GM06990 (cell line): ENCODE data around the gene GRM1.

Experiments
- DNase-seq: peaks from one replicate; pipeline ENCODE4 v3.0.0-alpha.2; 2011; ENCODE audit not compliant: insufficient read length; ENCODE audit errors: extremely low read depth
- H3K27me3 ChIP-seq: replicated peaks from 2 replicates; pipeline ENCODE4 v1.6.0; 2011; ENCODE audit warnings: low read length; ENCODE audit not compliant: control insufficient read depth, insufficient read depth
- H3K36me3 ChIP-seq: 2 replicates; pipeline ENCODE4 v1.5.1; 2011; ENCODE audit warnings: low read length; ENCODE audit not compliant: control insufficient read depth, insufficient read depth
- H3K4me3 ChIP-seq: replicated peaks from 2 replicates; pipeline ENCODE4 v1.5.1; 2011; ENCODE audit warnings: low read depth, mild to moderate bottlenecking, control low read depth, low read length
- TF ChIP-seq, protein P1 (sequence below): IDR thresholded peaks from 2 replicates; pipeline ENCODE4 v1.5.1; 2011; ENCODE audit warnings: low read length, control low read depth, mild to moderate bottlenecking, inconsistent platforms; ENCODE audit not compliant: insufficient read depth, poor library complexity, severe bottlenecking

Gene GRM1

DNA sequence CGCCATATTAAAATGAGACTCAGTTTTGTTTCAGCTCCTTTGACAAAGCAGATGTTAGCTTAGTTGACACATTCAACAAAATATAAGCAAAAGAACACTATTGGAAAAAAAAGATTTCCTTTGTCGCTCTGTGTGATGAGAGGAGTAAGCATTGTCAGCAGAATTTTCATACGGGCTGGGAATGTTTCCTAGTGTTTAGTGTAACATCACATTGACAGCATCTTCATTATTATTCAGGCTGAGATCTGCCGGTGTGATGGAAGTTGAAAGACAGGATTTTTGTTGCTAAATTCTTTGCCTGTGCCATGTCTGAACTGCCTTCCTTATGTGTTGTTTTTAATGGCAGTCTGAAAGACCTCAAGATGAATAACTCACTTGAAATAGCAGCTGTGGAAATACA lies 49.1 kb downstream of the GRM1 start:
- no peaks in the 10 kb centered on the region for H3K27me3 ChIP-seq
- TF ChIP-seq, protein P1, sequence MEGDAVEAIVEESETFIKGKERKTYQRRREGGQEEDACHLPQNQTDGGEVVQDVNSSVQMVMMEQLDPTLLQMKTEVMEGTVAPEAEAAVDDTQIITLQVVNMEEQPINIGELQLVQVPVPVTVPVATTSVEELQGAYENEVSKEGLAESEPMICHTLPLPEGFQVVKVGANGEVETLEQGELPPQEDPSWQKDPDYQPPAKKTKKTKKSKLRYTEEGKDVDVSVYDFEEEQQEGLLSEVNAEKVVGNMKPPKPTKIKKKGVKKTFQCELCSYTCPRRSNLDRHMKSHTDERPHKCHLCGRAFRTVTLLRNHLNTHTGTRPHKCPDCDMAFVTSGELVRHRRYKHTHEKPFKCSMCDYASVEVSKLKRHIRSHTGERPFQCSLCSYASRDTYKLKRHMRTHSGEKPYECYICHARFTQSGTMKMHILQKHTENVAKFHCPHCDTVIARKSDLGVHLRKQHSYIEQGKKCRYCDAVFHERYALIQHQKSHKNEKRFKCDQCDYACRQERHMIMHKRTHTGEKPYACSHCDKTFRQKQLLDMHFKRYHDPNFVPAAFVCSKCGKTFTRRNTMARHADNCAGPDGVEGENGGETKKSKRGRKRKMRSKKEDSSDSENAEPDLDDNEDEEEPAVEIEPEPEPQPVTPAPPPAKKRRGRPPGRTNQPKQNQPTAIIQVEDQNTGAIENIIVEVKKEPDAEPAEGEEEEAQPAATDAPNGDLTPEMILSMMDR = no peak
- no peak for DNase-seq
- no peaks in the 10 kb centered on the region for H3K36me3 ChIP-seq
- no peak overlapping the region for H3K4me3 ChIP-seq

DNA sequence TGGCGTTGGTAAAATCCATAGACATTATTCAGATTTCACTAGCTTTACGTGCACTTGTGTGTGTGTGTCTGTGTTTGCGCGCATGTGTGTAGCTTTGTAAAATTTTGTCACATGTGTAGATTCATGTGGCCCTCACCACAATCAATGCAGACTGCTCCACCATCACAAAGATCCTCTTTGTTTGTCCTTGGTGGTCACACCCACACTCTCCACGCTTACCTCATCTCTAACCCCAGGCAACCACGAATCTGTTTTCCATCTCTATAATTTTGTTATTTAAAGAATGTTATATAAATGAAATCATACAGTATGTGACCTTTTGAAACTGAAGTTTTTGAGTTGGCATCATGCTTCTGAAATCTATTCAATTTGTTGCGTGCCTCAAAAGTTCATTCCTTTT lies 58.5 kb downstream of the GRM1 start:
- H3K36me3 ChIP-seq = no peaks in the 10 kb centered on the region
- TF ChIP-seq, protein P1 = no peak
- no peaks in the 10 kb centered on the region; the same call in 1 of the 2 replicates for H3K27me3 ChIP-seq
- H3K4me3 ChIP-seq = no peak overlapping the region
- DNase-seq = no peak

DNA sequence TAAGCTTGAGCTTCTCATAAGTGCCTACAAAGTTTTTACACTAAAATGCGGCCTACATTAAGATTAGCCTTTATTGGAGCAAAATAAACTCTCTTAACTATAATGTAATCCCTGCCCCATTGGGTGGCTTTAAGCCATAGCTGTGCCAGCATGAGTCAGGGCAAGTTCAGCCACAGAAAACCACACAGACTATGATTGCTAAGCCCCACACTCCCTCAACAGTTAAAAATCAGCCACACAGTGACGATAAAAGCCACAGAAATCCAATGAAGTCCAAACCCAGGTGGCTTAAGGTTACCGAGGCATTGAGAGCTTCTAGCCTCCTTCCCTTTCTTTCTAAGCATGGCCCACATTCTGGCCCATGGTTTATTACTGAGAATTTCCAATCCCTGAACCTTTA lies 61.6 kb downstream of the GRM1 start:
- TF ChIP-seq, protein P1 = no peak

DNA sequence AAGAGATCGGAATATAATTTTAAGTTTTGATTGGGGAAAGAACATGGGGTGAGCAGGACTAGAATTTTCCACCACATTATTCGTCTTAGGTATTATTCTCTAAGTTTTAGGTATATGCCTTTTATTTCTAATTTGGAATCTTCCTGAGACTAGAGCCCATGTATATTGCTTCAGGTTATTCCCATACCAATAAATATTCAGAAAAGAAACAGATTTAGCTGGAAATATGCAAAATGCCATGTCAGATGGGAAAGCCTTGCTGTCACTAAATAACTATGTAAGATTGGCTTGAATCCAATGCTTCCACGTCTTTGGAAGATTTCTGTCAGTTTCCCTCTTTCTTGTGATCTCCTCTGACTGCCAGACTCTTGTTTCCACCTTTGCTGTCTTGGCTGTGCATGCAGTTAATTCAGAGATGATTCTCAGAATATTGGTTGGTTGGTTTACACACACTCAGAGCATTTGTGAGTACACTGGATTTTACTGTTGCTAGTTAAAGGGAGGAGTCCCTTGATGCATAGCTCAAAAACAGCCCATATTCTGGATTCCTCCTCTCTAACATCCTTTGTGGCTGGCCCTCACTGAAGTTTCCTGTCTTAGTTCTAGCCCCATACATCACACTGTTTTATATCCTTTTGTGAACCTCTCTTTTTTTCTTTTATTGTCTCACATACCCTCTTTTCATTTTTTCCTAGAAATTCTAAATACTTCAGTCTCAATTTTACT lies 64.3 kb downstream of the GRM1 start:
- TF ChIP-seq, protein P1 = no peak
- no peak overlapping the region for H3K4me3 ChIP-seq

More for the DNA sequence above, 61.6 kb downstream of the GRM1 start:
- Histone ChIP-seq H3K27me3 (no peaks in the 10 kb centered on the region; the same call in none of the 2 replicates), H3K4me3 (no peak overlapping the region), H3K36me3 (no peaks in the 10 kb centered on the region)
- DNase-seq = no peak

DNA sequence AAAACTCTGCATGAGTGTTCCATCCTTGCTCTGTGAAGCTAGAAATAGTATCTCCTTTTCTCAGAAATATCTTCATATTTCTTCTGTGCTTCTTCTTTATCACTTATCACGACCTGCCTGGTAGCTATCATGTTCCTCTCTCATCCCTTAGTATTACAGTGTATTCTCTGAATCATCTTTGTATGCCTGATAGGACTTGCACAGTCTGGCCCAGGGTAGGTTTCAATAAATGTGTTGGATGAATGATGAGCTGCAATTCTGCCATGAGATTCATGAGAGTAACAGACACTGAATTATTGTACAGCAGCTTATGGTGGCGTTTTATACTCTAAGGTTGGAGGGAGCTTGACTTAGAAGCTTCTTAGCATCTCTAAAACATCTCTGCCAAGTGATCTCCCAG lies 66.6 kb downstream of the GRM1 start:
- TF ChIP-seq, protein P1 = no peak
- Histone ChIP-seq H3K36me3 (no peaks in the 10 kb centered on the region), H3K4me3 (no peak overlapping the region), H3K27me3 (no peaks in the 10 kb centered on the region; the same call in 1 of the 2 replicates)
- no peak for DNase-seq

More for the DNA sequence above, 64.3 kb downstream of the GRM1 start:
- Histone ChIP-seq H3K27me3 (no peaks in the 10 kb centered on the region; the same call in none of the 2 replicates), H3K36me3 (no peaks in the 10 kb centered on the region)
- no peak for DNase-seq
